ENCODE measurements around the gene DNAJC5.
"Not testable (repeated sequence)": the region's sequence is repeated elsewhere in the genome, so short reads cannot be mapped to it uniquely, and the experiment has no call there.

DNA sequence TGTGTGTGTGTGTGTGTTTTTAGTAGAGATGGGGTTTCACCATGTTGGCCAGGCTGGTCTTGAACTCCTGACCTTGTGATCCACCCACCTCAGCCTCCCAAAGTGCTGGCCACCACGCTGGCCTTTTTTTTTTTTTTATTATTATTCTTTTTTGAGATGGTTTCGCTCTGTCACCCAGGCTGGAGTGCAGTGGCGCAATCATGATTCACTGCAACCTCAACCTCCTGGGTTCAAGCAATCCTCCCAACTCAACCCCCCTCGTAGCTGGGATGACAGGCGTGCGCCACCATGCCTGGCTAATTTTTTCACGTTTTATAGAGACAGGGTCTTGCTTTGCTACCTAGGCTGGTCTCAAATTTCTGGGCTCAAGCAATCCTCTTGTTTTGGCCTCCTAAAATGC is 20.7 kb upstream of the DNAJC5 start:
- not testable (repeated sequence) for TF ChIP-seq ZNF121 (CRISPR knock-in tag; IDR thresholded peaks at IDR 0.05); CTCF (IDR thresholded peaks at IDR 0.05); ZNF423 (CRISPR knock-in tag; IDR thresholded peaks at IDR 0.05); KAT7 (CRISPR knock-in tag; IDR thresholded peaks at IDR 0.05; ENCODE audit: borderline replicate concordance); HMGA2 (CRISPR knock-in tag; IDR thresholded peaks at IDR 0.05); USF2 (CRISPR knock-in tag; IDR thresholded peaks at IDR 0.05); CREM (CRISPR knock-in tag; IDR thresholded peaks at IDR 0.05); TEAD4 (CRISPR knock-in tag; IDR thresholded peaks at IDR 0.05); ATF1 (CRISPR knock-in tag; IDR thresholded peaks at IDR 0.05)
- TF ChIP-seq, protein P1, sequence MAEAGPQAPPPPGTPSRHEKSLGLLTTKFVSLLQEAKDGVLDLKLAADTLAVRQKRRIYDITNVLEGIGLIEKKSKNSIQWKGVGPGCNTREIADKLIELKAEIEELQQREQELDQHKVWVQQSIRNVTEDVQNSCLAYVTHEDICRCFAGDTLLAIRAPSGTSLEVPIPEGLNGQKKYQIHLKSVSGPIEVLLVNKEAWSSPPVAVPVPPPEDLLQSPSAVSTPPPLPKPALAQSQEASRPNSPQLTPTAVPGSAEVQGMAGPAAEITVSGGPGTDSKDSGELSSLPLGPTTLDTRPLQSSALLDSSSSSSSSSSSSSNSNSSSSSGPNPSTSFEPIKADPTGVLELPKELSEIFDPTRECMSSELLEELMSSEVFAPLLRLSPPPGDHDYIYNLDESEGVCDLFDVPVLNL (CRISPR knock-in tag; IDR thresholded peaks at IDR 0.05; ENCODE audit: borderline replicate concordance, low read depth), result not testable (repeated sequence)
